Stomach (tissue), 4 donors: ENCODE measurements around the gene POMT1.

Experiments
- CTCF ChIP-seq, 7 experiments: fragments of 450-650 bp in 4 of 7; fragments of 200-600 bp in 3 of 7; sonication (generic) in 3 of 7; IDR thresholded peaks; one replicate each; pipeline ENCODE4 v1.5.1; 2016 to 2019; ENCODE audit warnings: antibody characterized with exemption in 7 of 7, control low read depth in 2 of 7, mild to moderate bottlenecking in 1 of 7
- POLR2A ChIP-seq, 4 donors: fragments of 450-650 bp; IDR thresholded peaks; one replicate each; pipeline ENCODE4 v1.6.1; 2016; ENCODE audit warnings: antibody characterized with exemption in 4 of 4, control low read depth in 2 of 4, mild to moderate bottlenecking in 1 of 4, moderate library complexity in 1 of 4

- no peak for TF ChIP-seq CTCF (IDR thresholded peaks at IDR 0.05)
- no peak for TF ChIP-seq POLR2A (IDR thresholded peaks at IDR 0.05)
Observed at GRCh38 chr9:131496844-131497405, 5.8 kb upstream of the POMT1 start.
